Ovary (tissue), 10 donors: ENCODE results near the gene AGPAT4. TPM values are rescaled to one million over a fixed set of nuclear protein-coding genes. Genes with fewer than 3 reads are reported as not detected.
"Not testable (repeated sequence)": the region's sequence is repeated elsewhere in the genome, so short reads cannot be mapped to it uniquely, and the experiment has no call there.

Experiments
- DNase-seq, 5 donors: peaks; one replicate each; pipeline ENCODE4 v3.0.0-alpha.2; 2019 to 2020
- H3K27ac ChIP-seq, 2 donors: fragments of 200-600 bp; one replicate each; pipeline versions ENCODE4 v1.5.1 to v1.8.0; 2019 to 2022
- H3K27me3 ChIP-seq: fragments of 200-600 bp; one replicate; pipeline ENCODE4 v1.8.0; 2022
- H3K36me3 ChIP-seq: fragments of 200-600 bp; sonication (generic); one replicate; pipeline ENCODE4 v1.5.1; 2019
- H3K4me1 ChIP-seq: one replicate; pipeline ENCODE4 v1.8.1; 2013; ENCODE audit warnings: mild to moderate bottlenecking, moderate library complexity; ENCODE audit not compliant: insufficient read depth
- H3K4me3 ChIP-seq: fragments of 200-600 bp; sonication (generic); one replicate; pipeline ENCODE4 v1.5.1; 2017
- H3K9me3 ChIP-seq, 2 donors: fragments of 200-600 bp in 1 of 2; sonication (generic) in 1 of 2; one replicate each; pipeline versions ENCODE4 v1.5.1 to v1.8.1; 2013 to 2019; ENCODE audit warnings: mild to moderate bottlenecking in 1 of 2, moderate library complexity in 1 of 2
- EP300 ChIP-seq: sonication (generic); formaldehyde crosslinking; IDR thresholded peaks from one replicate; pipeline ENCODE4 v1.6.1; 2017; ENCODE audit warnings: antibody characterized with exemption
- POLR2A ChIP-seq: fragments of 450-650 bp; IDR thresholded peaks from one replicate; pipeline ENCODE4 v1.6.1; 2017; ENCODE audit warnings: antibody characterized with exemption, mild to moderate bottlenecking, moderate library complexity
- whole genome bisulfite sequencing, 3 donors: extraction: QIAGEN DNeasy Blood & Tissue Kit in 1 of 3; methylation state at CpG; one replicate each; pipeline versions ENCODE4 v1.1.5 to v1.1.7; 2013 to 2017; 5-methylcytosine and 5-hydroxymethylcytosine counted together
- intact Hi-C, 4 donors: fragments of 100-400 bp; cut with DNase I; formaldehyde crosslinking; loops; one replicate each; pipeline versions ENCODE4 v1.11.0 to v1.15.1; 2022 to 2023
- long read RNA-seq, 3 donors: library from polyadenylated mRNA in 2 of 3; unstranded in 2 of 3; transcript quantifications; one replicate each; pipeline ENCODE4 v2.0.0 and lab custom pipeline, GENCODE V29; 2021 to 2026
- polyA plus RNA-seq, 2 donors: library from polyadenylated mRNA; stranded (reverse); fragments of 200-250 nt in 1 of 2; fragments of 350-450 nt in 1 of 2; fragmentation: Illumina TruSeq in 1 of 2; extraction: RNeasy Lipid Tissue Mini Kit (QIAGEN cat#74804) in 1 of 2; gene quantifications; one replicate each; pipeline ENCODE4 v1.2.3, GENCODE V29; 2013 to 2014
- total RNA-seq, 7 donors: library from RNA; depleted of rRNA in 2 of 7; stranded (reverse); fragments of >200 nt in 2 of 7; fragmentation: NEBNext Ultra II Directional in 3 of 7; extraction: Animal tissue kit (Norgen Biotek cat#: 25700) in 3 of 7; gene quantifications; one replicate each; pipeline versions ENCODE4 v1.1.0 to v1.2.4, GENCODE V29; 2016 to 2023
- TF ChIP-seq, protein P1 (sequence below), 3 donors: fragments of 450-650 bp in 2 of 3; fragments of 200-600 bp in 1 of 3; IDR thresholded peaks; one replicate each; pipeline versions ENCODE4 v1.5.1 to v1.8.0; 2016 to 2022; ENCODE audit warnings: antibody characterized with exemption in 3 of 3, mild to moderate bottlenecking in 1 of 3
- donor health status: DM: no; HTN: no; CAD: no; lungs with moderate emphysema.
- donor health status: DM: no; HTN: no; CAD: no.
- donor health status: Bipolar disorder and iron deficiency.
- donor health status: DM: yes; HTN: yes; CAD: no.
- donor health status: DM: no; HTN: no; CAD: no.
- donor health status: DM: yes; HTN: yes; CAD: no.

AGPAT4 gene, protein sequence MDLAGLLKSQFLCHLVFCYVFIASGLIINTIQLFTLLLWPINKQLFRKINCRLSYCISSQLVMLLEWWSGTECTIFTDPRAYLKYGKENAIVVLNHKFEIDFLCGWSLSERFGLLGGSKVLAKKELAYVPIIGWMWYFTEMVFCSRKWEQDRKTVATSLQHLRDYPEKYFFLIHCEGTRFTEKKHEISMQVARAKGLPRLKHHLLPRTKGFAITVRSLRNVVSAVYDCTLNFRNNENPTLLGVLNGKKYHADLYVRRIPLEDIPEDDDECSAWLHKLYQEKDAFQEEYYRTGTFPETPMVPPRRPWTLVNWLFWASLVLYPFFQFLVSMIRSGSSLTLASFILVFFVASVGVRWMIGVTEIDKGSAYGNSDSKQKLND
- total RNA-seq (10 to 100 TPM in 4 of 7 donors, 1 to 10 TPM in 3; 7.0 to 13.7 (median 10.5) TPM), polyA plus RNA-seq (1 to 10 TPM; 4.4 to 8.9 TPM)
- long read RNA-seq, donor 1, full-length matches to known transcripts, result 14 of 28 reads
- long read RNA-seq, donor 1, partial matches to known transcripts, result 4 of 28 reads
- long read RNA-seq, donor 1, other reads (novel, unspliced or antisense), result 10 of 28 reads
- long read RNA-seq, donor 2, full-length matches to known transcripts, result 2 of 7 reads
- long read RNA-seq, donor 2, partial matches to known transcripts, result 5 of 7 reads
- long read RNA-seq, donor 2, other reads (novel, unspliced or antisense), result 0 of 7 reads
- long read RNA-seq, donor 3, partial matches to known transcripts, result 0 of 4 reads
- long read RNA-seq, donor 3, other reads (novel, unspliced or antisense), result 4 of 4 reads

DNA sequence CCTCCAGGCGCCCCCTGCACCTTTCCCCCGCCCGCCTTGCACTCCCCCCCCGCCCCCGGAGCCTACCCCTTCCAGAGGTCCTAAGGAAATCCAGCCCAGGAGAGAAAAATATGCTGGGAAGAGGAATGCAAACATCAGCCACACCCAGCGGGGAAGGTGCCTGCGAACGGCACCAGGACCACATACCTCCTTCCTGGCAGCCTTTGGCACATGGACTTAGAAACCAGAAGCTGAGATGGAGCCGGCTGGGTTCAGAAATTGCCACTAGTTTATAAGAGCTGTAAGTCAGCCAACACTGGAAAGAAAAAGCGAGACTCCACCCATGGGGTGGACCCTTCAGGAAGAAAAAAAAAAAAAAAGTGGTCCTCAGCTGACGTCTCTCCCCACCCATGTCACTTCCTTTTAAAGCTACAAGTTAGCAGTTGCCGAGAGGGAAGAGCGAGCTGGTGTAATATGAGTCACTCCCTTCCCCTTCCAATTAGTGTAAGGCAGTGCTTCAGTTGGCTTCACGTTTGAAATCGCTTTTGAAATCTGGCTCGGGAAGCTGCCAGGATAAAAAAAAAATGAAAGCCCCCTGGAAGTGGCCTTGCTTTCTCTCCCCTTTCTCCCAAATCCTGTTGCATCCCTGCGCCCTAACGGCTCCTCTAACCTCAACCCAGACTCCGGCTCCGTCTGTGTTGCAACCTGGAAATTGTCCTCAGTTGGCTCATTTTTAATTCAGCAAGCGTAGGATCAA lies at the start of gene AGPAT4:
Gene AGPAT4 (minus strand): TSS at position 310 of the 736 bp plus-strand sequence. CDS start 41,848 bp downstream, outside the sequence.
- peak; percentile 55 to 76 (median 58) for DNase-seq
- no peaks in the 10 kb centered on the region for H3K9me3 ChIP-seq
- H3K36me3 ChIP-seq, result no peaks in the 10 kb centered on the region
- intact Hi-C loops, result no loop called here
- H3K4me3 ChIP-seq, result peak within 1 kb of the TSS; percentile 62
- H3K4me1 ChIP-seq, result peaks cover 2% of the 10 kb centered on the region
- peak within 1 kb of the TSS in 1 of 2 donors; percentile 36 for H3K27ac ChIP-seq
- TF ChIP-seq POLR2A, result no peak
- TF ChIP-seq, protein P1, sequence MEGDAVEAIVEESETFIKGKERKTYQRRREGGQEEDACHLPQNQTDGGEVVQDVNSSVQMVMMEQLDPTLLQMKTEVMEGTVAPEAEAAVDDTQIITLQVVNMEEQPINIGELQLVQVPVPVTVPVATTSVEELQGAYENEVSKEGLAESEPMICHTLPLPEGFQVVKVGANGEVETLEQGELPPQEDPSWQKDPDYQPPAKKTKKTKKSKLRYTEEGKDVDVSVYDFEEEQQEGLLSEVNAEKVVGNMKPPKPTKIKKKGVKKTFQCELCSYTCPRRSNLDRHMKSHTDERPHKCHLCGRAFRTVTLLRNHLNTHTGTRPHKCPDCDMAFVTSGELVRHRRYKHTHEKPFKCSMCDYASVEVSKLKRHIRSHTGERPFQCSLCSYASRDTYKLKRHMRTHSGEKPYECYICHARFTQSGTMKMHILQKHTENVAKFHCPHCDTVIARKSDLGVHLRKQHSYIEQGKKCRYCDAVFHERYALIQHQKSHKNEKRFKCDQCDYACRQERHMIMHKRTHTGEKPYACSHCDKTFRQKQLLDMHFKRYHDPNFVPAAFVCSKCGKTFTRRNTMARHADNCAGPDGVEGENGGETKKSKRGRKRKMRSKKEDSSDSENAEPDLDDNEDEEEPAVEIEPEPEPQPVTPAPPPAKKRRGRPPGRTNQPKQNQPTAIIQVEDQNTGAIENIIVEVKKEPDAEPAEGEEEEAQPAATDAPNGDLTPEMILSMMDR (IDR thresholded peaks at IDR 0.05), result no peak
- TF ChIP-seq EP300, result no peak
- 0 to 1% (median 0%) methylated on average over 18 to 21 of the region's 21 CpGs for WGBS, 3 donors
- H3K27me3 ChIP-seq, result no peaks in the 10 kb centered on the region

DNA sequence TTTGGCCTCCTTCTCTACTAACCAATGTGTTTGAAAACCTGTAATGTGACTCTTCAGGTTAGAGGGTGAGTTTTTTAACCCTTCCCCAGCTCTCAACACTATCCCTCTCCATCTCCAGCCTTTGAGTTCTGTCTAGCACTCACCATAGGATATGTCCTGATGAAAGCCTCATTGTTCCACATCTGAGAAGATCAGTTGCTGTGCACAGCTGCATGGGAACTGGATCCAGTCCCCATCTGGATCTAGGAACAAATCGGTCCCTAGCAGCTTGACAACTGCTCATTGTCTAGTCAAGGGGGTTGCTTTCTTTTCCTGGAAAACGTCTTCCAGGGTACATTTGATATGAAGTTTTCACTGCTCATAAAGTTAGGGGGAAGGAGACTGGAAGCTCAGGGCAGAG lies 45.4 kb upstream of the AGPAT4 start:
- 75 to 80% (median 75%) methylated on average over 2 of the region's 2 CpGs for WGBS, 3 donors
- Histone ChIP-seq H3K4me1 (no peaks in the 10 kb centered on the region), H3K4me3 (no peak overlapping the region), H3K27ac (no peak overlapping the region), H3K9me3 (no peaks in the 10 kb centered on the region), H3K27me3 (no peaks in the 10 kb centered on the region), H3K36me3 (no peaks in the 10 kb centered on the region)
- intact Hi-C loops, result no loop called here
- TF ChIP-seq, protein P1 (IDR thresholded peaks at IDR 0.05), result no peak
- TF ChIP-seq EP300 (no peak), POLR2A (no peak)
- DNase-seq, result no peak

DNA sequence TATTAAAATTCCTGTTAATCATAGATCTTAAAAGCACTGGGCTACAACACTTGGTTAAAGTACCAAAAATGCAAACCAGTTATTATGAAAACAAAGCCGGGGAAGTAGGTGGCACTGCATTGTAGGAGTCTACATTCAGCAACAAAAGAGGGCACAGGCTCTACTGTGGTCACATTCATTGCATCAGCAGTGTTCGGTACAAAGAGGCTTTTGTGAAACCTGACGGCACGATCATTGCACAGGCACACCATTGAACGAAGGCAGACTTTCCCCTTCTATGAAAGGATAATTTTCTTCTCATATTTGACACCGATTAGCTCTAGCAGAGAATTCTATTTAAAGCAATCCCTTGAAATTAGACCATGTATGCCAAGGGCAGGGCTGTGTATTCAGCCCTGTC lies 44.6 kb upstream of the AGPAT4 start:
- Histone ChIP-seq H3K27me3 (no peaks in the 10 kb centered on the region), H3K4me1 (no peaks in the 10 kb centered on the region), H3K4me3 (no peak overlapping the region), H3K9me3 (no peaks in the 10 kb centered on the region), H3K27ac (no peak overlapping the region), H3K36me3 (no peaks in the 10 kb centered on the region)
- WGBS, 3 donors, result 83 to 89% (median 85%) methylated on average over 6 of the region's 6 CpGs
- DNase-seq, result no peak
- intact Hi-C loops, result no loop called here
- TF ChIP-seq EP300, result no peak
- TF ChIP-seq, protein P1 (IDR thresholded peaks at IDR 0.05), result no peak
- no peak for TF ChIP-seq POLR2A

DNA sequence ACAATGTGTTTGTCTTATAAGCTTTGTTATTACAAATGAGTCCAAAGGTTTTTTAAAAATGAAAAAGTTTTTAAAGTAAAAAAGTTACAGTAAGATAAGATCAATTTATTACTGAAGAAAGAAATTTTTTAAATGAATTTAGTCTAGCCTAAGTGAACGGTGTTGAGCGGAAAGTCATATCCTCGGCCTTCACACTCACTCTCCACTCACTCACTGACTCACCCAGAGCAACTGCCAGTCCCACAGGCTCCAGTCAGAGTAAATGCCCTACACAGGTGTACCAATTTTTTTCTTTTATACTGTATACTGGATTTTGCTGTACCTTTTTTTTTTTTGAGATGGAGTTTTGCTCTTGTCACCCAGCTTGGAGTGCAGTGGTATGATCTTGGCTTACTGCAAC lies 42.7 kb upstream of the AGPAT4 start:
- no peaks in the 10 kb centered on the region for H3K9me3 ChIP-seq
- 89 to 91% (median 89%) methylated on average over 3 of the region's 3 CpGs for WGBS, 3 donors
- no peaks in the 10 kb centered on the region for H3K4me1 ChIP-seq
- TF ChIP-seq EP300 (no peak), POLR2A (no peak)
- TF ChIP-seq, protein P1 (IDR thresholded peaks at IDR 0.05), result no peak
- H3K36me3 ChIP-seq, result no peaks in the 10 kb centered on the region
- H3K4me3 ChIP-seq, result no peak overlapping the region
- no peak overlapping the region for H3K27ac ChIP-seq
- intact Hi-C loops, result no loop called here
- no peaks in the 10 kb centered on the region for H3K27me3 ChIP-seq
- no peak for DNase-seq

DNA sequence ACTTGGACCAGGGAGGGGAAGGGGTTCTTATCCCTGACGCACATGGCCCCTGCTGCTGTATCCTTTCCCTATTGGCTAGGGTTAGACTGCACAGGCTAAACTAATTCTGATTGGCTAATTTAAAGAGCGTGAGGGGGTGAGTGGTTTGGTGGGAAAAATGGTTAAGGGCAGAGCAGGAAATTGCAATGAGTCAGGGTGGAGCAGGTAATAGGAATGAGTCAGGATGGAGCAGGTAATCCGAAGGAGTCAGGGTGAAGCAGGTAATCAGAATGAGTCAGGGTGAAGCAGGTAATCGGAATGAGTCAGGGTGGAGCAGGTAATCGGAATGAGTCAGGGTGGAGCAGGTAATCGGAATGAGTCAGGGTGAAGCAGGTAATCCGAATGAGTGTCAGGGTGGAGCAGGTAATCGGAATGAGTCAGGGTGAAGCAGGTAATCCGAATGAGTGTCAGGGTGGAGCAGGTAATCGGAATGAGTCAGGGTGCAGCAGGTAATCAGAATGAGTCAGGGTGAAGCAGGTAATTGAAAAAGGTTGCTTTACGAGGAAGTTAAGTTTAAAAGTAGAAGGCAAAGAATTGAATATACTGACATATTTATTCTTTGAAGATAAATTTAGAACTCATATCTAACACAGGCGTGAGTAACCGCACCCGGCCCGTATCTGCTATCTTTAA lies 41.5 kb upstream of the AGPAT4 start:
- DNase-seq, H3K27ac ChIP-seq, H3K4me1 ChIP-seq, intact Hi-C loops, H3K36me3 ChIP-seq, H3K9me3 ChIP-seq, H3K27me3 ChIP-seq, H3K4me3 ChIP-seq: not testable (repeated sequence)
- 83 to 90% (median 88%) methylated on average over 15 of the region's 15 CpGs for WGBS, 3 donors

DNA sequence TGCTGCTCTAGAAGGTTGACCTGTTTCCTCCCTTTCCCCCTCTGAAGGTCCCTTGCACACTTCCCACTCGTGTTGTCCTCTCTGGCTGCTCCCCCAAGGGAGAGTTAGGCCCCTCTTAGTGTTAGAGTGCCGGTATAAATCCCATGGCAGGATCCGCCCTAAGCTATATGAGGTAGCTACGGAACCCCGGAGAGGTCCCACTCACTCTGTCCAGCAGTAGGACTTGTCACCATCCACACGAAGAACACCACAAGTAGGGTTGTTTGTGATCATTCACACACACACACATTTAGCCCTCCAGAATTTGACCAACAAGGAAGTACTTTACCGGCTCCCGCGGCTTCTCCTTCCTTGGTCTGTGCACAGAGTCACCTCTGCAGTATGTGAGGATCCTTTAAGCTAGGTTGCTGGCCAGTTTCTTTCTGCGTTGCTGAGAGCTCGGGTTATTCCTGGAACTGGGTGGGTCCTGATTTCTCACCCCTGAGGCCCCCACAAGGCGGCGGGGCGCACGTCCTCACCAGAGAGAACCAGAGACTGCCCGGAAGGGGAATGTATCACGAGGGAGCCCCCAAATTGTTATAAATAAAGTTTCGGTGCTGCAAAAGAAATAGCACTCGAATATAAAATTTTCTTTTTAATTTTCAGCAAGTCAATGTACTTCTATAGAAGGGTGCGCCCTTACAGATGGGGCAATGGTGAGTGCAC lies 40.8 kb upstream of the AGPAT4 start:
- H3K27ac ChIP-seq, H3K9me3 ChIP-seq, DNase-seq, H3K27me3 ChIP-seq, H3K4me1 ChIP-seq, H3K36me3 ChIP-seq, intact Hi-C loops, H3K4me3 ChIP-seq: not testable (repeated sequence)
- 88 to 94% (median 94%) methylated on average over 20 of the region's 20 CpGs for WGBS, 3 donors
